MG63 (cell line): ENCODE measurements around the gene TP73. TPM values are rescaled to one million over a fixed set of nuclear protein-coding genes. Genes with fewer than 3 reads are reported as not detected.

Experiments used
- DNase-seq: peaks from one replicate; pipeline ENCODE4 v3.0.0-alpha.2; 2020
- H3K27me3 ChIP-seq: fragments of 250-450 bp; sonication (Bioruptor Pico); 2 replicates; pipeline ENCODE4 v1.5.1; 2020; ENCODE audit warnings: mild to moderate bottlenecking, moderate library complexity
- H3K36me3 ChIP-seq: fragments of 250-450 bp; sonication (Bioruptor Pico); 2 replicates; pipeline ENCODE4 v1.5.1; 2020; ENCODE audit warnings: mild to moderate bottlenecking, moderate library complexity
- H3K4me3 ChIP-seq: fragments of 250-450 bp; sonication (Bioruptor Pico); 2 replicates; pipeline ENCODE4 v1.5.1; 2020; ENCODE audit warnings: mild to moderate bottlenecking, moderate library complexity
- H3K9me3 ChIP-seq: fragments of 250-450 bp; sonication (Bioruptor Pico); 2 replicates; pipeline ENCODE4 v1.5.1; 2020; ENCODE audit warnings: mild to moderate bottlenecking, moderate library complexity
- total RNA-seq: library from RNA; depleted of rRNA; stranded (reverse); fragments of >200 nt; shearing (Covaris generic); gene quantifications from 2 replicates; pipeline ENCODE4 v1.2.3, GENCODE V29; 2014; ENCODE audit warnings: low replicate concordance

TP73 gene
- total RNA-seq, 1 experiment from 2014 or later = 3.1 TPM

DNA sequence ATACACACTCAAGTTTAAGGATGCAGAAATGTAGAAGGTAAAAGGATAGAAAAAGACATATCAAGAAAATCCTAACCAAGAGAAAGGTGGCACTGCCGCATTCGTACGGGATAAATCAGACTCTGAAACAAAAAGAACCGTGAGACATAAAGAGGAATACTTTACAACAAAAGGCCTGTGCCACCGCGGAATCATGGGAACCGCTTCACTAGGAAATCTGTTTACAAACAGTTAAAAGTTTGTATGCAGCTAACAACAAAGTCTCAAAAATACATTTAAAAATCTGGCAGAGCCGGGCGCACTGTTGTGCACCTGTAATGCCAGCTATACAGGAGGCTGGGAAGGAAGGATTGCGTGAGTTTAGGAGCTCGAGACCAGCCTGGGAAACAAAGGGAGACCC, 10.5 kb upstream of the TP73 start:
- H3K9me3 ChIP-seq = no peaks in the 10 kb centered on the region
- no peak overlapping the region for H3K4me3 ChIP-seq
- no peak for DNase-seq
- H3K36me3 ChIP-seq = peaks cover 24% of the 10 kb centered on the region
- no peaks in the 10 kb centered on the region for H3K27me3 ChIP-seq

DNA sequence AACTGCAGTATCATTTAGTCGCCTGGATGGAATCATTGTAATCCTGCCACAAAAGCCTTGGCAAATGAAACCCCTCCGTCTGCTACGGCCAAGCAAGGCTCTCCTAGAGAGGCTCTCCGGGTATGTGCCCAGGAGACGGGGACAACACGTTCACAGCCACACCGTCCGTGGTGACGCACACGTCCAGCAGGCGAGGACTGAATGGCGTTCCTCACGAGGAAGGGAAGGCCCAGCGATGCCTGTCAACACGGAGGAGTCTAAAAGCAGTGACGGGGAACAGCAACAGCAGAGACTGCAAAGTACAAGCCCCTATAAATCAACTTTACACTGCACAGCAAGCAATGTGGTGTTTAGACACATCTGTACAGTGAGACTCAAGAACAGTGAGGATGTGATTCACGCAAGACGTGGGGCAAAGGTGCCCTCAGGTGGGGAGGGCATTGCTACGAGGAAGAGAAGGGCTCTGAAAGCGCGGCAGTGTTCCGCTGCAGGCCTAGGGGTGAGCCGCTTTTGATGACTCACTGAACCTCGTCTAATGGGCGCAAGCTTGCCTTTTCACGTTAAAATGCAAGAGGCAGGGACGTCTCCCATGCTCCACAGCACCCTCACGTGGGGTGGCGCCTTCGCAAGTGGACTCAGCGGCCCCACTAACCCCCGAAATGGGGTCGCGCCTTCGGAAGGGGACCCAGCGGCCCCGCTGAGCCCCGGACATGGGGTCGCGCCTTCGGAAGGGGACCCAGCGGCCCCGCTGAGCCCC, 9.2 kb upstream of the TP73 start:
- H3K4me3 ChIP-seq = no peak overlapping the region
- no peaks in the 10 kb centered on the region for H3K27me3 ChIP-seq
- no peaks in the 10 kb centered on the region for H3K9me3 ChIP-seq
- peaks cover 27% of the 10 kb centered on the region for H3K36me3 ChIP-seq
- no peak for DNase-seq

DNA sequence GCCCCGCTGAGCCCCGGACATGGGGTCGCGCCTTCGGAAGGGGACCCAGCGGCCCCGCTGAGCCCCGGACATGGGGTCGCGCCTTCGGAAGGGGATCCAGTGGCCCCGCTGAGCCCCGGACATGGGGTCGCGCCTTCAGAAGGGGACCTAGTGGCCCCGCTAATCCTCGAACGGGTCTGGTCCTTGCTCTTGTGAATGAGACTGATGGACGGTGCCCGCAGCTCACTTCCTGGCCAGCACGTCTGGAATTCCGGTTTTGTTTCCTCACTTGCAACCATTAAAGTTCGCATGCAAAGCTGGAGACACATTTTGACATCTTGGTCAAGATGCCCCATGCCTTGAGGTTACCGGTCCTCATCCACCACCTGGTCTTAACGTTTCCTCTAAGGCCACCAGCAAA, 8.0 kb upstream of the TP73 start:
- Histone ChIP-seq H3K27me3 (no peaks in the 10 kb centered on the region), H3K4me3 (no peak overlapping the region), H3K36me3 (peaks cover 21% of the 10 kb centered on the region), H3K9me3 (no peaks in the 10 kb centered on the region)
- DNase-seq = no peak

DNA sequence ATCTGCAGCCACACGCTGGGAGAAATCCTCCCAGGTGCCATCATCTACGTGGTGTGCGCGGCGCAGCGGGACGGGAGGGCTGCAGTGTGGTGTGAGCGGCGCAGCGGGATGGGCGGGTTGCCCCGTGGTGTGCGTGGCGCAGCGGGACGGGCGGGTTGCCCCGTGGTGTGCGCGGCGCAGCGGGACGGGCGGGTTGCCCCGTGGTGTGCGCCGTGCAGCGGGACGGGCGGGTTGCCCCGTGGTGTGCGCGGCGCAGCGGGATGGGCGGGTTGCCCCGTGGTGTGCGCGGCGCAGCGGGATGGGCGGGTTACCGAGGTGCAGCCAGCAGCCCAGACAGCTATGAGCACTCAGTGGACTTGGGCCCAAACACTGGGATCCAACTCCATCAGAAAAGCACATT, 7.1 kb upstream of the TP73 start:
- no peak overlapping the region for H3K4me3 ChIP-seq
- no peaks in the 10 kb centered on the region for H3K9me3 ChIP-seq
- peaks cover 21% of the 10 kb centered on the region for H3K36me3 ChIP-seq
- no peak for DNase-seq
- no peaks in the 10 kb centered on the region for H3K27me3 ChIP-seq

DNA sequence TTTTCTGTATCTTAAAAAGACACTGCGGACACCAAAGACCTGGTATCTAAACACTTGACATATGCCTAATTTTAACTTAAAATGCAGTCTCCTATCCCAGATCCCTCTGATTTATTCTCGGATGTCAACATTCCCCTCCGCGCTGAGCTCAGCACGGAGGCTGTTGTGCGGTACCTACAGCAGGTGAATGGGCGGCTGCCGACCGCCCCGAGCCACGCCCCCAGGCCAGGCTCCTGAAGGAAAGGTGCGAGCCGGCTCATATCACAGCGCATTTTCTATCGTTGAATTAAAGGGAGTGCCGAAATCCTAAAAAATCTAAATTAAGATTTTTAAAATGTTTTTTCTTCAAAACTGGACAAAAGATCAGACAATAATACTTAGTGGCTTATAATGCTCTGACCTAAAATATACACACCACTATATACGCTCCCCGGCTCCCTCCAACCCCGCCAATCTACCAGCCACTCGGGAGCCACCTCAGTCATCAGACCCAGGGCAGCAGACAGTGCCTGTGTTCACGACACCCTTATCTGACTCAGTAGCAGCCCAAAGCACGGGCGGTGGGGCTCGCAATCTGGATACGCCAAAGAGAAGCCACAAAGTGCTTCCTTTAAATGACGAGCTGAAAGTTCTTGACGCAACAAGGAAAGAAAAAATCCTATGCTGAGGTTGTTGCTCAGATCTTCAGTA, 6.5 kb upstream of the TP73 start:
- H3K4me3 ChIP-seq = no peak overlapping the region
- peaks cover 21% of the 10 kb centered on the region for H3K36me3 ChIP-seq
- DNase-seq = no peak
- H3K9me3 ChIP-seq = no peaks in the 10 kb centered on the region
- no peaks in the 10 kb centered on the region for H3K27me3 ChIP-seq

DNA sequence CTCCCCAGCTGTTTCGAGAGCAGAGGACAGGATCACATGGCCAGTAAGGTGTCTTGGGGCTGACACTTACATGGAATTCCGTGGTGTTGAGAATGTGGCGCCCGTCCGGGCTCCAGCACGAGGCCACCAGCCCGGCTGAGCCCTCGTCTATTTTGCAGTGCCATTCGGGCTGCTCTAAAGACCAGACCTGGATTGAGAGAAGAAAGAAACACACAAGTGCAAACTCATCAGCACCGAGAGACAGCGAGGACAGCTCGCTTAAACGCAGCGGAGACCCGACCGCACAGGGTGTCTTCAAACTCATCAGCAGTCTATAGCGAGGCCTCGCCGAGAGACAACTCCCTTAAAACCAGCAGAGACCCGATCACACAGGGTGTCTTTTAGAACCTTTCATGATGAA, 5.7 kb upstream of the TP73 start:
- H3K4me3 ChIP-seq = no peak overlapping the region
- DNase-seq = no peak
- H3K27me3 ChIP-seq = no peaks in the 10 kb centered on the region
- H3K36me3 ChIP-seq = peaks cover 21% of the 10 kb centered on the region
- no peaks in the 10 kb centered on the region for H3K9me3 ChIP-seq

DNA sequence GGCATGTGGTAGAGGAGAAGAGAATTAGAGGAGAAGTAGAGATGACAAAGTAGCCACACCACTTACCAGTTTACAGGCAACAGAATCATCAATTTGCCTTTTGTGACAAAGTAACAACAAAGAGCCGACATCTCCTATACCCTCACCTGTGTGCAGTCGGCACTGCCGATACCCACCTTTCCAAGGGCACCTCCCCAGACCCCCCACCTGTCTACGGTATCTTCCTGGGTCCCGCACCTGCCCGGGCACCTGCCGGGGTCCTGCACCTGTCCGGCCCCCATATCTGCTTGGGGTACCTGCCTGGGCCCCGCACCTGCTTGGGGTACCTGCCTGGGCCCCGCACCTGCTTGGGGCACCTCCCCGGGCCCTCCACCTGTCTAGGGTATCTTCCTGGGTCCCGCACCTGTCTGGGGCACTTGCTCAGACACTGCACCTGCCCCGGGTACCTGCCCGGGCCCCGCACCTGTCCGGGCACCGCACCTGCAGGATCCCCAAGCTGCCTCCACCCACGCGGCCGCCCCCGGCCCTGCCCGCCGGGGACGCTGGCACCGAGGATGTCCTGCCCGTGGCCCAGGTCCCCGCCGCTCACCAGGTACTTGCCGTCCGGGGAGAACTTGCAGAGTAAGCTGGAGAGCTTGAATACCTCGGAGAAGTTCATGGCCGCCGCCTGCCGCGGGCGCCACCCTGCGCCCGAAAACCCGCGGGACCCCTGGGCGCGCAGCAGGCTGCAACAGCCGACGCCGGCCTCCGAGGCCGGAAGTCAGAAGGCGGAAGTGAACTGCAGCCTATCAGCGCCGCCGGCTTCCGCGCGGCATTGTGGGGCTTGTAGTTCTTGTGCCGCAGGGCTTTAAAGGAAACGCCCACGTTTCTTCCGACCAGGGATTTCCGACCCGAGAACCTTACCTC, 2.7 kb upstream of the TP73 start, which contains the start of gene WRAP73:
WRAP73 (minus strand) TSS at position 762 of the 906 bp plus-strand sequence; CDS start at position 658, 104 bp downstream.
- Histone ChIP-seq H3K27me3 (no peaks in the 10 kb centered on the region), H3K36me3 (peaks cover 17% of the 10 kb centered on the region), H3K9me3 (no peaks in the 10 kb centered on the region), H3K4me3 (peak within 1 kb of the TSS; percentile 81)
- peak; percentile 90 for DNase-seq

DNA sequence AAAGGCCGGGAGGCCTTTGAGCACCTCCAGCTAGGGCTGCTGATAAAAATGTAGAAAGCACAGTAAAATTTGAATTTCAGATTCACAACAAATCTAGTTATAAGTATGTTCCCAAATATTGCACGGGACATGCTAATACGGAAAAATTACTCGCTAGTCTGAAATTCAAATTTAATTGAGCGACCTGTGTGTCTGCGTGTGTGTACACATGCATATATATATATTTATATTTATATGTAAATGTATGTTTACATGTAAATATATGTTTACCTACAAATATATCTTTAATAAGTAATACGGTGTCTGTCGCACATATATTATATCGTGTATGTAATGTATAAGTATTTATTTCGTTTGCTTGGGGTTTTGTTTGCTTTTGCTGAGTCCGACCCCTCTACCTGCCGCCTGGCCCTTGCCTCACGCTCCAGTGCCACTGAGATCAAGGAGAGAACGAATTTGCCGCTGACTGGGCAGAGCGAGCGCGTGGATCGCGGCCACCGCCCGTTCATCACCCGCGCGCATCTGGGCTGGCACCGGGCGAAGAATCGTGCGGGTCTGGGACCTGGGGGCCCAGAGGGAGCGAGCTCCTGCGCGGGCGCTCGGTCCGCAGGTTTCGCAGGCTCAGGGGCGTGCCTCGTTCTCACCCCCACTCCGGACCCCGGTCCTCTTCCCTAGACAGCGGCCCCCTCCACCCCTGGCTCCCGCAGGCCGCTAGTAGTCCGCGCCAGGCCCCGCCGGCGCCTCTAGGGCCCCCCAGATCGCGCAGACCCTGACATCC, 1.9 kb upstream of the TP73 start:
- DNase-seq = no peak
- H3K4me3 ChIP-seq = peak overlapping the region; percentile 81
- H3K36me3 ChIP-seq = peaks cover 13% of the 10 kb centered on the region
- no peaks in the 10 kb centered on the region for H3K9me3 ChIP-seq
- no peaks in the 10 kb centered on the region for H3K27me3 ChIP-seq

DNA sequence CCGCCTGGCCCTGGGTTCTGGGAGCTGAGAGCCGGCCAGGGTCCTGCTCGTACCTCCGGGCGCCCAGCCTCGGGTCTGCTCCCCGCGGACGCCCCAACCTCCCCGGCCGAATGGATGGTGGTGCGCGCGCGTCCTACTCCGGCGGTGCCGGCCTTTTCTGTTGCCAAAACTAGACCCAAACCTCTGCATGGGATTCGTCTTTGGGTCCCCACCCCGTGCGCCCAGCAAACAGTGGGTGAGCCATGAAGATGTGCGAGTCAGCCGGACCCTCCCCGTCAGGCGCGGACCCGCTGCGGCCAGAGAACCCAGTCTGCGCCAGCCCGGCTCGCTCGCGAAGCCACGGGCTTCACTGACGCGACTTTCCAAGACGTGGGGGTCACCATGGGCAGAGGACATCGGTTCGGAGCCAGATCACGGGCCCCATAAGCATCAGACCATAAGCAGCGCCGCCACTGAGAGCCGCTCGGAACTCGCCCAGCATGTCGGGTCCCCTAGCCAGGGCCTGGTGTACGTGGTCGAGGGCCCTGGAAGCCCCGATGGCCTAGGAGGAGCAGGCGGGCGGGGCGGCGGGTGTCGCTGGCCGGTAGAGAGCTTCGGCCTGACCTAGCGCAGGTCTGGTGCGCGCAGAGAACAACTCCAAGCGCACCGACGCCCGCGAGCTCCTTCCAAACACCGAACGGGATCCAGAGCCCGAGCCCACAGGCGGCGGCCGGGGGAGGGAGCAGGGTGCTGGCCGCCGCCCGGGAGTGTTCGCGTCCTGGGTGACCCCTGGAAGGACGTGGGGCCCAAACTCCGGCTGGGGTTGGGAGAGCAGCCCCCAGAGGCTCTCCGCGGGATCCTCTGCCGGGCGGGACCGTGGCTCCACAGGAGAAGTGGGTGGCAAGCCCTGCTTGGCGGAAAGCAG, 1.0 kb upstream of the TP73 start:
- peak; percentile 10 for DNase-seq
- Histone ChIP-seq H3K9me3 (no peaks in the 10 kb centered on the region), H3K36me3 (peaks cover 10% of the 10 kb centered on the region), H3K27me3 (no peaks in the 10 kb centered on the region), H3K4me3 (peak overlapping the region; percentile 54)

DNA sequence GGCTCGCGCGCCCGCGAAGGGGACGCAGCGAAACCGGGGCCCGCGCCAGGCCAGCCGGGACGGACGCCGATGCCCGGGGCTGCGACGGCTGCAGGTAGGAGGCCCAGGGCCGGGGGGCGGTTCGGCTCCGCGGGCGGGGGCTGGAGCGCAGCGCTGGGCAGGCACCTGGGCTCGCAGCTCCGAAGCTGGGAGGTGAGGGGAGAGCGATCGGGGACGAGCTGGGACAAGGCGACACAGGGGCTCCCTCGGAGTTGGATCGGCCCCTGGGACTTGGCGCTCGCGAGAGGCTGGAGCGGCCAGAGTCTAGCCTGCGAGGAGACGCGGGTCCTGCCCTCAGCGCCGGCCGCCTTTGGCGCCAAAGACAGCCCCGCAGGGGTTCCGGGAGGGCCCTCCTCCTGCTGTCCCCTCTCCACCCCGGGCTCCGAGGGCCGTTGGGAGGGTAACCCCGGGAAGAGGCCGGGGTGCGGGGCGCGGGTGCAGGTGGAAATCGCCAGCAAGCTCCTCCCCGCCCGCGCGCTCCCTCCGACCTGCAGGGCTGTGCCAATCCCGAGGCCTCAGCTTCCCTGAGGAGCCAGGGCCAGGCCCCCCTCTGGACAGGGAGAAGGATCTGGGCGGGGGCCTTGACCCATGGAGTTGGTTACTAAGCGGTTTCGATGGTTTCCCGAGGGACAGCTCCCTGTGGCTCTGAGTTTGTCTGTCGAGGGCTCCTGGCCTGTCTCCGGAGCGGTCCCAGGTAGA, 401 bp downstream of the TP73 start:
- Histone ChIP-seq H3K9me3 (no peaks in the 10 kb centered on the region), H3K36me3 (peaks cover under 1% of the 10 kb centered on the region; the same call in 1 of the 2 replicates), H3K4me3 (peak overlapping the region; percentile 54), H3K27me3 (no peaks in the 10 kb centered on the region)
- DNase-seq = peak; percentile 23

DNA sequence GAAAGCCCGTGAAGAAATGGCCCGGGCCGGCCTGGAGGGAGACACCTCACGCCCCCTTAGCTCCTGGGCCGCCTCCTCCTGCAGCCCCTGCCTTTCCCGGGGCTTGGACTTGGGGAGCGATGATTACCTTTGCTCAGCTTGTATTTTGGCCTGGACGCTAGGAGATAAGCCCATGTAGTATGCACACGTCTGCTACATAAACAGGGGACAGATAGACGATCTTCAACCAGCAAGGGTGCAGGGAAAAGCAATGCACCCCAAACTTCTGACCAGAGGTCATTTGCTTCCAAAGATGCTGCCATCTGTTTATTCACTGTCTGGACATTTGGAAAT, 936 bp downstream of the TP73 start:
- no peaks in the 10 kb centered on the region for H3K9me3 ChIP-seq
- no peaks in the 10 kb centered on the region for H3K27me3 ChIP-seq
- no peaks in the 10 kb centered on the region; the same call in 1 of the 2 replicates for H3K36me3 ChIP-seq
- no peak for DNase-seq
- H3K4me3 ChIP-seq = peak overlapping the region; percentile 54

DNA sequence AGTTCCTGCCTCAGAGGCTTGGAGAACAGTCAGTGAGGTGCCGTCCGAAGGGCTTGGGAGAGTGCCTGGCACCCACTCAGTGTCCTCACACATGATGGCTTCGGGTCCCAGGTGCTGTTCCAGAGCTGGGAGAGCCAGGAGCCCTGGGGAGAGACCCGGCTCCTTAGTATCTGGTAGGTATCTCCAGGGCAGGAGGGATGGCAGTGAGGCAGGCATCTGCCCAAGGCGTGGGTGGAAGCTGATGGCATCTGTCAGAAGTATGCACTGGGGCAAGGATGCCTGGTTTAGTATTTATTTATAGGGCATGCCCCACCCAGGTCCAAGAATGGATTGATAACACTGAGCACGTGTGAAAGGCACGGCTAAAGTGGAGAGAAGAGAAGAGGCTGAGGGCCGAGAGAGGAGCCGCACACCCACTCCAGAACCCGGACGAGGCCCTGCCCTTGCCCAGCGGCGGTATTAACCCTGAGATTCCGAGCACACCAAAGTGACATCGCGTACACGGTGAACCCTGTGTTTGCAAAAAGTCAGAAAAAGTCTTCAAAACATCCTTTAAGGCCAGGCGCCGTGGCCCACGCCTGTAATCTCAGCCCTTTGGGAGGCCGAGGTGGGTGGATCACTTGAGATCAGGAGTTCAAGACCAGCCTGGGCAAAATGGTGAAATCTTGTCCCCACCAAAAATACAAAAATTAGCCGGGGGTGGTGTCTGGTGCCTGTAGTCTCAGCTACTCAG, 2.4 kb downstream of the TP73 start:
- Histone ChIP-seq H3K36me3 (no peaks in the 10 kb centered on the region), H3K27me3 (no peaks in the 10 kb centered on the region), H3K4me3 (no peak overlapping the region), H3K9me3 (no peaks in the 10 kb centered on the region)
- no peak for DNase-seq

DNA sequence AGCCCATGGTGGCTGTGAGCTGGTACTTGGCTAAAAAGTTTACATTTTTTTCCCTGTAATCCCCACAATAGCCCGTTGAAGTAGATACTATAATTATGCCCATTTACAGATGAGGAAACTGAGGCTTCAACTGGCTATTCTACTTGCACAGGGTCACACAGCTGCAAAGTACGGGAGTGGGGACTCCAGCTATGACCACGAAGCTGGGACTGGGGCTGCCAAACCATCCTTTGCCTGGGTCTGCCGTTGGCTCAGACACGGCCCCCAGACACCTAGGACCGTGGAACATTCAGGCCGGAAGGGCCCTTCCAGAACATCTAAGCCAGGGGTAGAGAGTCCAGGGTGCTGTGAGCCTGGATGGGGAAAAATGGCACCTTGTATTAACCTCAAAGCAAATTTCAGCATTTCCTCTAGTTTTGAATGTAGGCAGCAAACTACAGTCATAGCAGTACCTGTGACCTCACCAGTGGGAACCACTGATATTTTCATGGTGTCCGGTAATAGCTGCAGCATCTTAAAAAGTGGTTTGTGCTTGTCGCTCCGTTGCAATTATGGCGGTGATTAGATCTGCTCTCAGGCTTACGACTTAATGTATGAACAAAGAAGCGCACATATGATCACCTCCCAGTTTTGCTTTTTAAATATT, 4.3 kb downstream of the TP73 start:
- Histone ChIP-seq H3K36me3 (no peaks in the 10 kb centered on the region), H3K27me3 (no peaks in the 10 kb centered on the region), H3K4me3 (no peak overlapping the region), H3K9me3 (no peaks in the 10 kb centered on the region)
- DNase-seq = no peak

DNA sequence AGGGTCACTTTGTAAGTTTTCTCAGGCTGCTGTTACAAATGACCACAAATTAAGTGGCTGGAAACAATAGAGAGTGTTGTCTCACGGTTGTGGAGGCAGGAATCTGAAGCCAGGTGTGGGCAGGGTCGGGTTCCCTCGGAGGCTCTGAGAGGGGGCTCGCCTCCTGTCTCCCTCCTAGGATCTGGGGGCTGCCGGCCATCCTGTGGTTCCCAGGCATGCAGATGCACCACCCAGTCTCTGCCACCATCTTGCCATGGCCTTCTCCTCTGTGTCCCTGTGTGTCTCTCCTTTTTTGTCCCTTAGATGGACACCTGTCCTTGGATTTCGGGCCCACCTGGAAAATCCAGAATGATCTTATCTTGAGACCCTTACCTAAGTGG, 4.8 kb downstream of the TP73 start:
- Histone ChIP-seq H3K27me3 (no peaks in the 10 kb centered on the region), H3K4me3 (no peak overlapping the region), H3K36me3 (no peaks in the 10 kb centered on the region), H3K9me3 (no peaks in the 10 kb centered on the region)
- no peak for DNase-seq
